ENCODE measurements around the gene FBXO31. TPM values are rescaled to one million over a fixed set of nuclear protein-coding genes. Genes with fewer than 3 reads are reported as not detected.
A peak's percentile ranks its signal among the peaks of the same experiment; 100 is the strongest.

Gene FBXO31, protein sequence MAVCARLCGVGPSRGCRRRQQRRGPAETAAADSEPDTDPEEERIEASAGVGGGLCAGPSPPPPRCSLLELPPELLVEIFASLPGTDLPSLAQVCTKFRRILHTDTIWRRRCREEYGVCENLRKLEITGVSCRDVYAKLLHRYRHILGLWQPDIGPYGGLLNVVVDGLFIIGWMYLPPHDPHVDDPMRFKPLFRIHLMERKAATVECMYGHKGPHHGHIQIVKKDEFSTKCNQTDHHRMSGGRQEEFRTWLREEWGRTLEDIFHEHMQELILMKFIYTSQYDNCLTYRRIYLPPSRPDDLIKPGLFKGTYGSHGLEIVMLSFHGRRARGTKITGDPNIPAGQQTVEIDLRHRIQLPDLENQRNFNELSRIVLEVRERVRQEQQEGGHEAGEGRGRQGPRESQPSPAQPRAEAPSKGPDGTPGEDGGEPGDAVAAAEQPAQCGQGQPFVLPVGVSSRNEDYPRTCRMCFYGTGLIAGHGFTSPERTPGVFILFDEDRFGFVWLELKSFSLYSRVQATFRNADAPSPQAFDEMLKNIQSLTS
- total RNA-seq, result 100 to 1,000 TPM in 1 of 6 donors, 10 to 100 TPM in 5; 15.9 to 103 (median 31.4) TPM

DNA sequence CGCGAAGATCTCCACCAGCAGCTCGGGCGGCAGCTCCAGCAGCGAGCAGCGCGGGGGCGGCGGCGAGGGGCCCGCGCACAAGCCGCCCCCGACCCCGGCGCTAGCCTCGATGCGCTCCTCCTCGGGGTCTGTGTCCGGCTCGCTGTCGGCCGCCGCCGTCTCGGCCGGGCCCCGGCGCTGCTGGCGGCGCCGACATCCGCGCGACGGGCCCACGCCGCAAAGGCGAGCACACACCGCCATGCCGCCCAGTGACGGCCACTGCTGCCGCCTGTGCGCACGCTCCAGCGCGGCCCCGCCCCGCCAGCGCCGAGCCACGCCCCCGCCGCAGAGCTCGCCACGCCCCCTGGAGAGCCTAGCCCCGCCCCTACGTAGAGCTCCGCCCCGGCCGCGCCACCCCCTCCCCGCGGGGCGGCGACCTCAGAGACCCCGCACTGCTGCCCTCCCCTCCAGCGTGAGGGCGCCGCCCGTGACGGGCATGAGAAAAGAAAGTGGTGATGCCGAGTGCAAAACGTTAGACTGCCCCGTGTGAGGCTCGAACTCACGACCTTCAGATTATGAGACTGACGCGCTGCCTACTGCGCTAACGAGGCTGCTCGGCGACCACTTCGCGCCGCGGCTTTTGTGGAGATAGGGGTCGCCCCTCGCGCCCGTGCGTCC is at the start of gene FBXO31:
FBXO31 (minus strand) TSS at position 272 of the 657 bp plus-strand sequence; CDS start at position 240, 32 bp downstream.
- H3K27ac ChIP-seq, result peak within 1 kb of the TSS; percentile 87 to 94 (median 92)
- 0% methylated on average over 20 to 28 of the region's 92 CpGs for WGBS, 2 donors
- H3K27me3 ChIP-seq, result no peaks in the 10 kb centered on the region
- H3K9me3 ChIP-seq, result no peaks in the 10 kb centered on the region
- peaks cover 36 to 53% (median 45%) of the 10 kb centered on the region in 4 donors for H3K4me1 ChIP-seq
- no peaks in the 10 kb centered on the region for H3K36me3 ChIP-seq
- TF ChIP-seq POLR2A (IDR thresholded peaks at IDR 0.05), result peak in 3 of 4 donors; percentile 84 to 92 (median 90)
- peak in 1 of 4 donors; percentile 24 for TF ChIP-seq EP300 (IDR thresholded peaks at IDR 0.05)
- TF ChIP-seq, protein P1, sequence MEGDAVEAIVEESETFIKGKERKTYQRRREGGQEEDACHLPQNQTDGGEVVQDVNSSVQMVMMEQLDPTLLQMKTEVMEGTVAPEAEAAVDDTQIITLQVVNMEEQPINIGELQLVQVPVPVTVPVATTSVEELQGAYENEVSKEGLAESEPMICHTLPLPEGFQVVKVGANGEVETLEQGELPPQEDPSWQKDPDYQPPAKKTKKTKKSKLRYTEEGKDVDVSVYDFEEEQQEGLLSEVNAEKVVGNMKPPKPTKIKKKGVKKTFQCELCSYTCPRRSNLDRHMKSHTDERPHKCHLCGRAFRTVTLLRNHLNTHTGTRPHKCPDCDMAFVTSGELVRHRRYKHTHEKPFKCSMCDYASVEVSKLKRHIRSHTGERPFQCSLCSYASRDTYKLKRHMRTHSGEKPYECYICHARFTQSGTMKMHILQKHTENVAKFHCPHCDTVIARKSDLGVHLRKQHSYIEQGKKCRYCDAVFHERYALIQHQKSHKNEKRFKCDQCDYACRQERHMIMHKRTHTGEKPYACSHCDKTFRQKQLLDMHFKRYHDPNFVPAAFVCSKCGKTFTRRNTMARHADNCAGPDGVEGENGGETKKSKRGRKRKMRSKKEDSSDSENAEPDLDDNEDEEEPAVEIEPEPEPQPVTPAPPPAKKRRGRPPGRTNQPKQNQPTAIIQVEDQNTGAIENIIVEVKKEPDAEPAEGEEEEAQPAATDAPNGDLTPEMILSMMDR (IDR thresholded peaks at IDR 0.05), result peak in 1 of 6 experiments; percentile 12
- TF ChIP-seq POLR2AphosphoS5 (IDR thresholded peaks at IDR 0.05), result peak; percentile 75 to 83
- peak within 1 kb of the TSS; percentile 67 to 90 (median 84) for H3K4me3 ChIP-seq
- ATAC-seq (ENCODE audit: low FRiP score in 2 of 2) (peak; percentile 93 to 95), DNase-seq (peak; percentile 92 to 98)

DNA sequence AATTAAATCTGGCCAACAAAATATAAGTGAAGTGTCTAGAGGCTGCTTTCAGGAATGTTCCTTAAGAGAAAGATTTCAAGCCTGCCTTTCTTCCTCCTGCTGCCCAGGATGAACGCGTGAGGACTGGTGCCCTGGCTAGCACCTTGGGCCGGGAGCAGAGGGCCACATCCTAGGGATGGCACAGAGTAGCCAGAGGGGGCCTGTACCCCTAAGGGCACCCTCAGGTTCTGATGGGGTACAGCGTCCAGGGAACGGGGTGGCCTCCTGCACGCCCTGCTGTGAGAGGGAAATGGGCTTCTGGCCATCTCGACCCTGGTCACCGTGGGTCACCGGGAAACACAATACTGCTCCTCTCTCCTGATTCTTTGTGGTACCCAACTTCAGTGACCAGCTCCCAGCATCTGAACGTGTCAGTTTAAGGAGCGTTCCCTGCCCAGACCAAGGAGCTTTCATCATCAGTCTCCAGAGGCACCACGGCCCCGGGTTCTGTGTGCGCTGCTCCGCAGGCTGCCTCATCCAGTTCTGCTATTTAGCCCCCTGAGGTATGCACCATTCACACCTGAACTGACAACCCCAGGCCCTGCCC is 48.8 kb upstream of the FBXO31 start:
- Histone ChIP-seq H3K4me1 (peaks cover 18 to 31% (median 22%) of the 10 kb centered on the region in 4 donors), H3K27ac (no peak overlapping the region), H3K9me3 (no peaks in the 10 kb centered on the region), H3K36me3 (peaks cover 0 to 29% (median 6%) of the 10 kb centered on the region in 4 donors), H3K4me3 (no peak overlapping the region), H3K27me3 (no peaks in the 10 kb centered on the region)
- no peak for DNase-seq
- ATAC-seq (ENCODE audit: low FRiP score in 2 of 2), result peak in 1 of 2 donors; percentile 34
- no peak for TF ChIP-seq POLR2AphosphoS5 (IDR thresholded peaks at IDR 0.05)
- TF ChIP-seq EP300 (IDR thresholded peaks at IDR 0.05), result no peak
- TF ChIP-seq POLR2A (IDR thresholded peaks at IDR 0.05), result no peak
- TF ChIP-seq, protein P1 (IDR thresholded peaks at IDR 0.05), result no peak
- WGBS, 2 donors, result 93 to 98% methylated on average over 8 to 14 of the region's 15 CpGs

DNA sequence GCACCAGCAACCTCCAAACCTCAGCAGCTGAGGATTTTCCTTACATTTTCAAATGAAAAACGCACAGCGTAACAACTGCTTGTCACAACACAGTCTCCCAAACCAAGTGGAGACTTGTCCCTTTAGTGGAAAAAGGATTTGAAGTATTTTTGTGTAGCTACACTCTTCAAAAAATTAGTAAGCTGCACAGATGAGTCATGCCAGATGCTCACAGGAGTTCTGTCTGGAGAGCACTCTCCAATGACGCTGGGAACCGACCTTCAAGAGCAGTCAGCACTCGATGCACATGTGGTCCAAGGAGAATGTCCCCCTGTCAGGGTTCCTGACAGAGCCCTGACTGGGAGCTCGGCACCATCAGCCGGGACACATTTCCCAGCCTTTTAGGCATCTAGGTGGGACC is 48.4 kb upstream of the FBXO31 start:
- ATAC-seq (ENCODE audit: low FRiP score in 2 of 2) (peak in 1 of 2 donors; percentile 30), DNase-seq (no peak)
- TF ChIP-seq, protein P1 (IDR thresholded peaks at IDR 0.05), result no peak
- TF ChIP-seq POLR2A (IDR thresholded peaks at IDR 0.05) (no peak), POLR2AphosphoS5 (IDR thresholded peaks at IDR 0.05) (no peak), EP300 (IDR thresholded peaks at IDR 0.05) (no peak)
- H3K9me3 ChIP-seq, result no peaks in the 10 kb centered on the region
- H3K27ac ChIP-seq, result no peak overlapping the region
- no peaks in the 10 kb centered on the region for H3K27me3 ChIP-seq
- 82 to 87% methylated on average over 7 of the region's 7 CpGs for WGBS, 2 donors
- peaks cover 17 to 30% (median 20%) of the 10 kb centered on the region in 4 donors for H3K4me1 ChIP-seq
- no peak overlapping the region for H3K4me3 ChIP-seq
- H3K36me3 ChIP-seq, result peaks cover 0 to 33% (median 6%) of the 10 kb centered on the region in 4 donors

GRCh38 chr16:87426423-87427215 is 43.0 kb upstream of the FBXO31 start:
- H3K27me3 ChIP-seq, result no peaks in the 10 kb centered on the region
- ATAC-seq (ENCODE audit: low FRiP score in 2 of 2), result peak in 1 of 2 donors; percentile 22
- TF ChIP-seq, protein P1 (IDR thresholded peaks at IDR 0.05), result no peak
- TF ChIP-seq EP300 (IDR thresholded peaks at IDR 0.05) (no peak), POLR2AphosphoS5 (IDR thresholded peaks at IDR 0.05) (no peak), POLR2A (IDR thresholded peaks at IDR 0.05) (no peak)
- H3K4me1 ChIP-seq, result peaks cover 0 to 2% (median 0%) of the 10 kb centered on the region in 4 donors
- DNase-seq, result no peak
- H3K4me3 ChIP-seq, result no peak overlapping the region
- peaks cover 0 to 53% (median 23%) of the 10 kb centered on the region in 4 donors for H3K36me3 ChIP-seq
- no peak overlapping the region for H3K27ac ChIP-seq
- 89 to 91% methylated on average over 17 to 18 of the region's 18 CpGs for WGBS, 2 donors
- no peaks in the 10 kb centered on the region for H3K9me3 ChIP-seq
